HUES48 (cell line): ENCODE data around the gene ZNF584.

Experiments
- H3K27ac ChIP-seq: one replicate; pipeline ENCODE4 v1.7.0; 2013; ENCODE audit warnings: low read depth, low read length, inconsistent platforms
- H3K27me3 ChIP-seq: 2 replicates; pipeline ENCODE4 v1.6.1; 2013; ENCODE audit warnings: mild to moderate bottlenecking, low read length; ENCODE audit not compliant: control insufficient read depth, insufficient read depth
- H3K36me3 ChIP-seq: 2 replicates; pipeline ENCODE4 v1.6.1; 2013; ENCODE audit warnings: low read length; ENCODE audit not compliant: control insufficient read depth, insufficient read depth
- H3K4me1 ChIP-seq: 2 replicates; pipeline ENCODE4 v1.6.1; 2013; ENCODE audit warnings: mild to moderate bottlenecking, low read length; ENCODE audit not compliant: control insufficient read depth, insufficient read depth
- H3K4me3 ChIP-seq: 2 replicates; pipeline ENCODE4 v1.5.1; 2013; ENCODE audit warnings: mild to moderate bottlenecking, low read depth, low read length
- H3K9ac ChIP-seq: 2 replicates; pipeline ENCODE4 v1.6.1; 2013; ENCODE audit warnings: mild to moderate bottlenecking, low read depth, low read length, moderate library complexity
- H3K9me3 ChIP-seq: 2 replicates; pipeline ENCODE4 v1.6.1; 2013; ENCODE audit warnings: low read length; ENCODE audit not compliant: control insufficient read depth, insufficient read depth

The ZNF584 gene

GRCh38 chr19:58408152-58409009 is at the start of gene ZNF584:
TSS of gene ZNF584 (plus strand) at chr19:58408649. CDS start at chr19:58409148, 499 bp downstream.
- Histone ChIP-seq H3K4me3 (peak within 1 kb of the TSS; percentile 93), H3K27ac (peak within 1 kb of the TSS; percentile 88), H3K36me3 (no peaks in the 10 kb centered on the region), H3K9me3 (no peaks in the 10 kb centered on the region), H3K27me3 (peaks cover 7% of the 10 kb centered on the region; the same call in 1 of the 2 replicates), H3K9ac (peak within 1 kb of the TSS; percentile 81), H3K4me1 (no peaks in the 10 kb centered on the region)

GRCh38 chr19:58361900-58362271 is 46.6 kb upstream of the ZNF584 start:
- Histone ChIP-seq H3K9me3 (no peaks in the 10 kb centered on the region), H3K27ac (peak overlapping the region; percentile 84), H3K4me1 (no peaks in the 10 kb centered on the region; the same call in 1 of the 2 replicates), H3K4me3 (peak overlapping the region; percentile 80), H3K36me3 (no peaks in the 10 kb centered on the region), H3K9ac (peak overlapping the region; percentile 86), H3K27me3 (no peaks in the 10 kb centered on the region)

GRCh38 chr19:58362272-58362994 is 46.0 kb upstream of the ZNF584 start, which contains the start of gene ZNF497:
TSS of gene ZNF497 (minus strand) at chr19:58362751. CDS start at chr19:58357635, 5,116 bp downstream.
- no peaks in the 10 kb centered on the region for H3K27me3 ChIP-seq
- peak within 1 kb of the TSS; percentile 80 for H3K4me3 ChIP-seq
- no peaks in the 10 kb centered on the region; the same call in 1 of the 2 replicates for H3K4me1 ChIP-seq
- peak within 1 kb of the TSS; percentile 84 for H3K27ac ChIP-seq
- H3K9me3 ChIP-seq, result no peaks in the 10 kb centered on the region
- H3K9ac ChIP-seq, result peak within 1 kb of the TSS; percentile 86
- no peaks in the 10 kb centered on the region for H3K36me3 ChIP-seq

GRCh38 chr19:58364146-58364545 is 44.3 kb upstream of the ZNF584 start:
- H3K27me3 ChIP-seq, result no peaks in the 10 kb centered on the region
- H3K36me3 ChIP-seq, result no peaks in the 10 kb centered on the region
- H3K9ac ChIP-seq, result no peak overlapping the region
- H3K4me3 ChIP-seq, result no peak overlapping the region
- H3K9me3 ChIP-seq, result no peaks in the 10 kb centered on the region
- H3K27ac ChIP-seq, result no peak overlapping the region
- no peaks in the 10 kb centered on the region for H3K4me1 ChIP-seq

GRCh38 chr19:58366585-58367430 is 41.6 kb upstream of the ZNF584 start:
- Histone ChIP-seq H3K4me3 (no peak overlapping the region), H3K4me1 (no peaks in the 10 kb centered on the region), H3K9ac (no peak overlapping the region), H3K27ac (no peak overlapping the region), H3K27me3 (no peaks in the 10 kb centered on the region), H3K36me3 (no peaks in the 10 kb centered on the region), H3K9me3 (no peaks in the 10 kb centered on the region)

- Histone ChIP-seq H3K36me3 (no peaks in the 10 kb centered on the region), H3K9ac (no peak overlapping the region), H3K27ac (no peak overlapping the region), H3K27me3 (no peaks in the 10 kb centered on the region), H3K4me1 (no peaks in the 10 kb centered on the region), H3K4me3 (no peak overlapping the region), H3K9me3 (no peaks in the 10 kb centered on the region)
Observed at GRCh38 chr19:58367698-58368454, 40.6 kb upstream of the ZNF584 start.

- no peaks in the 10 kb centered on the region for H3K9me3 ChIP-seq
- H3K4me1 ChIP-seq, result no peaks in the 10 kb centered on the region
- H3K9ac ChIP-seq, result no peak overlapping the region
Observed at GRCh38 chr19:58368561-58369360, 39.7 kb upstream of the ZNF584 start.

GRCh38 chr19:58372311-58373133 is 35.9 kb upstream of the ZNF584 start:
- no peaks in the 10 kb centered on the region for H3K9me3 ChIP-seq
- H3K36me3 ChIP-seq, result no peaks in the 10 kb centered on the region

More at GRCh38 chr19:58368561-58369360, 39.7 kb upstream of the ZNF584 start:
- H3K27ac ChIP-seq, result no peak overlapping the region
- no peaks in the 10 kb centered on the region for H3K36me3 ChIP-seq
- H3K4me3 ChIP-seq, result no peak overlapping the region
- H3K27me3 ChIP-seq, result no peaks in the 10 kb centered on the region

GRCh38 chr19:58374200-58374599 is 34.2 kb upstream of the ZNF584 start:
- Histone ChIP-seq H3K9me3 (no peaks in the 10 kb centered on the region), H3K4me3 (no peak overlapping the region), H3K36me3 (no peaks in the 10 kb centered on the region), H3K27ac (no peak overlapping the region), H3K4me1 (no peaks in the 10 kb centered on the region), H3K27me3 (no peaks in the 10 kb centered on the region), H3K9ac (no peak overlapping the region)

More at GRCh38 chr19:58372311-58373133, 35.9 kb upstream of the ZNF584 start:
- no peaks in the 10 kb centered on the region for H3K4me1 ChIP-seq
- no peaks in the 10 kb centered on the region for H3K27me3 ChIP-seq
- no peak overlapping the region for H3K27ac ChIP-seq
- H3K9ac ChIP-seq, result no peak overlapping the region
- no peak overlapping the region for H3K4me3 ChIP-seq
